ENCODE measurements around the gene CPED1. TPM values are rescaled to one million over a fixed set of nuclear protein-coding genes. Genes with fewer than 3 reads are reported as not detected.

The CPED1 gene
- total and polyA plus RNA-seq, 10 of the 15 experiments (the other 5 are each of a cell fraction or from before 2014, with no cell fraction given) = 0.01 to 0.77 (median 0.10) TPM; not detected in 1

GRCh38 chr7:121313793-121314676 lies 325.5 kb downstream of the CPED1 start (continued):
- TF ChIP-seq MXI1 (IDR thresholded peaks at IDR 0.05; ENCODE audit: low read depth, low read length) = peak; percentile 45
- TF ChIP-seq NBN (IDR thresholded peaks at IDR 0.05) = 0 out of 2 replicates have a peak, but pooled peaks have one; percentile 48
- no peak for TF ChIP-seq SRF (IDR thresholded peaks at IDR 0.05; ENCODE audit: low read depth in 2 of 2, low read length in 2 of 2)
- TF ChIP-seq CBX3 (IDR thresholded peaks at IDR 0.05; ENCODE audit: borderline replicate concordance, low read depth) = no peak
- no peak for TF ChIP-seq NFXL1 (IDR thresholded peaks at IDR 0.05; ENCODE audit: borderline replicate concordance)
- no peak for TF ChIP-seq KAT2A (conservative IDR thresholded peaks at IDR 0.05; ENCODE audit: control insufficient read depth, low read depth, low read length)
- no peak for TF ChIP-seq NKRF (conservative IDR thresholded peaks at IDR 0.05)
- no peak for TF ChIP-seq USF1 (IDR thresholded peaks at IDR 0.05; ENCODE audit: borderline replicate concordance, extremely low read length, insufficient read depth, low read depth, low read length)
- no peak for TF ChIP-seq BRCA1 (IDR thresholded peaks at IDR 0.05; ENCODE audit: low read depth, low read length)
- TF ChIP-seq TAF1 (IDR thresholded peaks at IDR 0.05; ENCODE audit: borderline replicate concordance, low read depth, low read length) = no peak
- TF ChIP-seq ZBTB11 (CRISPR knock-in tag; IDR thresholded peaks at IDR 0.05) = no peak
- TF ChIP-seq HDAC6 (IDR thresholded peaks at IDR 0.05; ENCODE audit: unreplicated experiment) = no peak
- no peak for TF ChIP-seq ASH2L (IDR thresholded peaks at IDR 0.05; ENCODE audit: borderline replicate concordance, low read depth)
- TF ChIP-seq GATAD2B (conservative IDR thresholded peaks at IDR 0.05; ENCODE audit: low read depth) = peak; percentile 25; the same call in 1 of the 2 replicates
- peak; percentile 5; the same call in 1 of the 2 replicates for TF ChIP-seq RB1 (IDR thresholded peaks at IDR 0.05; ENCODE audit: borderline replicate concordance)
- no peak for TF ChIP-seq YBX1 (IDR thresholded peaks at IDR 0.05)
- no peak for TF ChIP-seq SUPT20H (IDR thresholded peaks at IDR 0.05; ENCODE audit: borderline replicate concordance, control insufficient read depth, low read depth, low read length)
- no peak for TF ChIP-seq BCL11A (IDR thresholded peaks at IDR 0.05; ENCODE audit: low read depth, low read length)
- TF ChIP-seq E2F4 (IDR thresholded peaks at IDR 0.05; ENCODE audit: low read depth, low read length) = no peak
- no peak for TF ChIP-seq NR2C2 (IDR thresholded peaks at IDR 0.05; ENCODE audit: borderline replicate concordance, control insufficient read depth, insufficient read length, low read depth)
